Measurements from ENCODE around the gene SERPINB6.
"Not testable (repeated sequence)": the region's sequence is repeated elsewhere in the genome, so short reads cannot be mapped to it uniquely, and the experiment has no call there.

Gene SERPINB6

DNA sequence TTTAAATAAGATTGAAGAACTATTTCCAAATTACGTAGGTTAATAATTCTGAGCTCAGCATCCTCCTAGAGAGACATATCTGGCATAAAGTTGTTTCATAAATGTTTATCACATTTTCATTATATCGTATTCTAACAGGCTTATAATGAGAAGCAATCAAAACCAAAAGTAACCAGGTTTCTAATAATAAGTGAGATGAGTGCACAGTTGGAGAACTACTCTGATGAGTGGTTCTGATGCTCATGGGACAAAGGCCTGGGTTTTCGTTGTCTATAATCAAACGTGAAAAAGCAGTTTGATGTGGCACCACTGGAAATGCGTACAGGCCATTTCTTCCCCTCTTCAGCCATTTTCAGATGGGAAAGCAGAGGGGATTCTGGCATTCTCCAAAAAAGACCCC lies 4.7 kb upstream of the SERPINB6 start:
- DNase-seq: no peak

DNA sequence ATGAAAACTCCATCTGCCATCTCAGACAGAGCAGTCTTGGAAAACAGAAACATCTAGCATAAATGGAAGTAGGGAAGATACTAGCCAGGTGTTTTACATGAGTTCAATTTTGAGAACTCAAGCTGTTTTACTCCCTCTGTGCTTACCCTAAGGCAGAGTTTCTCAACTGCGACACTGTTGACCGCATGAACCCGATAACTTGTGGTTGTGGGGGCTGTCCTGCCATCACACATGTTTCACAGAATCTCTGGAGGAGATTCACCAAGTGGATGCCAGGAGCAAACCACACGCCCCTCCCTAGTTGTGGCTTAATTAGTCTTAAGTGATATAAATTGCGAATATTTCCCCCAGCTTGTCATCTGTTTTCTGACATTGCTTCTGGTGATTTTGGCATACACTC lies 2.3 kb upstream of the SERPINB6 start:
- DNase-seq: no peak

DNA sequence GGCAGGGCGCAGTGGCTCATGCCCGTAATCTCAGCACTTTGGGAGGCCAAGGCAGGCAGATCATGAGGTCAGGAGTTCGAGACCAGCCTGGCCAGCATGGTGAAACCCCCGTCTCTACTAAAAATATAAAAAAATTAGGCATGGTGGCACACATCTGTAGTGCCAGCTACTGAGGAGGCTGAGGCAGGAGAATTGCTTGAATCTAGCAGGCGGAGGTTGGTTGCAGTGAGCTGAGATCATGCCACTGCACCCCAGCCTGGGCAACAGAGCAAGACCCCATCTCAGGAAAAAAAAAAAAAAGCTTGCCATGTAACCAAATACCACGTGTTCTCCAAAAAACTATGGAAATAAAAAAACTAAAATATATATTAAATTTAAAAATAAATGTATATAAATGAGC lies 1.8 kb upstream of the SERPINB6 start:
- not testable (repeated sequence) for DNase-seq

DNA sequence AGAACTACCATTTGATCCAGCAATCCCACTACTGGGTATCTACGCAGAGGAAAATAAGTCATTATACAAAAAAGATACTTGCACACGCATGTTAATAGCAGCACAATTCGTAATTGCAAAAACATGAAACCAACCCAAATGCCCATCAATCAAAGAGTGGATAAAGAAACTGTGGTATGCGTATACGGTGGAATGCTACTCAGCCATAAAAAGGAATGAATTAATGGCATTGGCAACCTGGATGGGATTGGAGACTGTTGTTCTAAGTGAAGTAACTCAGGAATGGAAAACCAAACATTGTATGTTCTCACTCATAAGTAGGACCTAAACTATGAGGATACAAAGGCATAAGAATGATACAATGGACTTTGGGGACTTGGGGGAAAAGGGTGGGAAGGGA lies 1.3 kb upstream of the SERPINB6 start:
- DNase-seq: not testable (repeated sequence)

DNA sequence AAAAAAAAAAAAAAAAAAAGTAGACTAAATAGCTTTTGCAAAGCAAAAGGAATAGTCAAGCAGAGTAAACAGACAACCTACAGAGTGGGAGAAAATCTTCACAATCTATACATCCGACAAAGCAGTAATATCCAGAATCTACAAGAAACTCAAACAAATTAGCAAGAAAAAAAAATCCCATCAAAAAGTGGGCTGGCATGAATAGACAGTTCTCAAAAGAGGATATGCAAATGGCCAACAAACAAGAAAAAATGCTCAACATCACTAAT lies 786 bp upstream of the SERPINB6 start:
- not testable (repeated sequence) for DNase-seq

DNA sequence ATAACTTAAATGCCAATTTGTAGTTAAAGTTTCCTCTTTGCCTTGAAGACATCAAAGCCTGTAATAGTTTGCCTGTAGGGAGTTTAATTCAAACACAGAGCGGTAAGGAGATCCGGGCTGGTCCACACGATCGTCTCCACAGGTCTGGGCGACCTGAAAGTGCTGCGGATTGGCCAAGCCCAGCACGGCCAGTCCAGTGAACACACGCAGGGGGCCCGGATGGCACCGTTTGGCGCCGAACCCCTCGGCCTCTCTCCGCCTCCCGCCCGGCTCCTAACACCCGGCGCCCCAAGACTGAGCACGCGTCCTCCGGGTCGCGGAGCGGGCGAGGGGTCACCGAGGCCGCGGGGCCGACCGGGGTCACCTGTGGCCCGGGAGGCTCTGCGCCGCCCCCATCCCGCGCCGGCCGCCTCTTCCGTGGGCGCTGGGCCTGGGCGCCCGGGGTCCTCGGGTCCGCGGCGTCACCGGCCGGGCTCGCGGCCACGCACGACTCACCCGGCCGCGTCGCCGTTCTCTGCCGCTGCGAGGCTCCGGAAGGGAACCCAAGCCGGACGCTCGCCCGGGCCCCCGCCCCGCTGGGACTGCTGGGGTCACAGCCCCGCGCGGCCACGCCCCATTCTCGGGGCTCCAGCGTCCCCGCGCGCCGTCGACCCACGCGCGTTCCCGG lies 481 bp downstream of the SERPINB6 start:
- DNase-seq: no peak

DNA sequence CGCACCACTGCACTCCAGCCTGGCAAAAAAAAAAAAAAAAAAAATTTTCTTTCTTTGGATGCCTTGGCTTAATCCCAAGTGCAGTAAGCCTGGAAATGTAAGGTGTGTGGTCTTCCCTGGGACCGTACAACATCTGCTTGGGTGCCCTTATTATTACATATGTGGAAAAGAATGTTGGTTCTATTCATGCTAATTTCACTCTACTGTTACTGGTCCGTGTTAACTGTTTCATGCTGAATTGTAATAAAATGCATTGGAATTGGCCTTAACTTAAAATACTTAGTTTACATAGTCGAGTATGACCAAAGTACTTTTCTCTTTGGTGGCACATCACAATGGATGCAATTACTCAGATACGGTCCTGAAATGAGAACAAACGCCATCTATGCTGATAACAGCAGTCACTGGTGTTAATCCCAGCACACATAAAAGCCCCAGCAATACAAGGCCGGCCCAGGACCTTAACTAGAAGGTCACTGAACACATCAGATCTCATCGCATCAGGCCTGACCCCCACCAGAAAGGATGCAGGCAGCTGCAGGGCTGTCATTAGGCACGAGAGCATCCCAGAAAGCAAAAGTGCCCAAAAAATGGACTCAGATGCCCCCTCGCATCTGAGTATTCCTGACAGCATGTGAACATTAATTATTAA lies 1.2 kb downstream of the SERPINB6 start:
- no peak for DNase-seq

DNA sequence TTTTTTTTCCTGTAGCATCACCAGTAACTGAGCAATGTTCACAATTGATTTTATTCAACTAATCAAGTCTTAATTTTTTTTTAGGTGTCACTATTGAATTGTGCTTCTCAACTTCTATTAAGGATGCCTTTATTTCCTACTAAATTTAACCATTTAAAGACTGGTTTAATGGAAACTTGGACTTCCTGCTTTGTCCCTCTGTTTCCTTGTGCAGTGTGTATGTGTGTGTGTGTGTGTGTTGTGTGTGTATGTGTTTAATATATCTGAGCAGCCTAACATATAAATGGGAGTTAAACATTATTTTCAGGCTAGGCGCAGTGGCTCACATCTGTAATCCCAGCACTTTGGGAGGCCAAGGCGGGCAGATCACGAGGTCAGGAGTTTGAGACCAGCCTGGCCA lies 1.8 kb downstream of the SERPINB6 start:
- no peak for DNase-seq

DNA sequence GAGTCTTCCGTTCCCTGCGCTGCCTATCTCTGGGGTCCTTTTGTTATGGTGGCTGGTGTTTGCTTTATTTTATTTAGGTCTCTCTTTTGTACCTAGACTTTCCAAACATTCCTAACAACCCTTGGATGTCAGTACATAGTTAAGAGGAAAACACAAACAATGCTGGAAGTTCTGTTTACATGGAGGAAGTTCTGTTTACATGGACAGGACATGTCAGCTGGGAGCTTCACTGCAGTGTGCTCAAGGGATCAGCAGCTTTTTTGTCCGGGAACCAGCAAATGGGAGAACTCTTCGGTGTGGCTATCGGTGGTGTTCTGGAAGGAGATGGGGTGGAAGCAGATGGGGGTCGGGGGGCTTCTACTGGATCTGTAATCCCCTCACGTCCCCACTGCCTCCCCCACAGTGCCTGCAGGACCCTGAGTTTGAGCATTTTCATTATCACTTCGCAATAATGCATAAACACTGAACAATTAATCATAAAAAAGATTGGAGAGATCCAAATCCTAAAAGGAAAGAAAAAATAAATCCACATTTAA lies 2.7 kb downstream of the SERPINB6 start:
- no peak for DNase-seq

DNA sequence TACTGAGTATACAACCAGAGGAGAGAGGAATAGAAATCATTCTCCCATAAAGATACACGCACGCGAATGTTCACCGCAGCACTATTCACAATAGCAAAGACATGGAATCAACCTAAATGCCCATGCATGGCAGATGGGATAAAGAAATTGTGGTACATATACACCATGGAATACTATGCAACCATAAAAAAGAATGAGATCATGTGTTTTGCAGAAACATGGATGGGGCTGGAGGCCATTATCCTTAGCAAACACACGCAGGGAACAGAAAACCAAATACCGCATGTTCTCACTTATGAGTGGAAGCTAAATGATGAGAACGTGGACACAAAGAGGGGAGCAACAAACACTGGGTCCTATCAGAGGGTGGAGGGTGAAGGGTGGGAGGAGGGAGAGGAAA lies 3.4 kb downstream of the SERPINB6 start:
- no peak for DNase-seq

DNA sequence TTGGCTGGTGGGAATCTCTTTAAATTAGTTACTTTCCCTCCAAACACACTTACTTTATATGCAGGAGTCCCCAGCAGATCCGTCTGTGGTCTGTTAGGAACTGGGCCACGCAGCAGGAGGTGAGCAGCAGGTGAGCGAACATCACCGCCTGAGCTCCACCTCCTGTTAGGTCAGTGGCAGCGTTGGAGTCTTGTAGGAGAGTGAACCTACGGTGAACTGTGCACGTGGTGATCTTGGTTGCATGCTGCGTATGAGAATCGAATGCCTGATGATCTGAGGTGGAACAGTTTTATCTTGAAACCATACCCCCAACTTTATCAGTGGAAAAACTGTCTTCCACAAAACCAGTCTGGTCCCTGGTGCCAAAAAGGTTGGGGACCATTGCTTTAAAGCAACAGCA lies 5.0 kb downstream of the SERPINB6 start:
- DNase-seq: no peak

DNA sequence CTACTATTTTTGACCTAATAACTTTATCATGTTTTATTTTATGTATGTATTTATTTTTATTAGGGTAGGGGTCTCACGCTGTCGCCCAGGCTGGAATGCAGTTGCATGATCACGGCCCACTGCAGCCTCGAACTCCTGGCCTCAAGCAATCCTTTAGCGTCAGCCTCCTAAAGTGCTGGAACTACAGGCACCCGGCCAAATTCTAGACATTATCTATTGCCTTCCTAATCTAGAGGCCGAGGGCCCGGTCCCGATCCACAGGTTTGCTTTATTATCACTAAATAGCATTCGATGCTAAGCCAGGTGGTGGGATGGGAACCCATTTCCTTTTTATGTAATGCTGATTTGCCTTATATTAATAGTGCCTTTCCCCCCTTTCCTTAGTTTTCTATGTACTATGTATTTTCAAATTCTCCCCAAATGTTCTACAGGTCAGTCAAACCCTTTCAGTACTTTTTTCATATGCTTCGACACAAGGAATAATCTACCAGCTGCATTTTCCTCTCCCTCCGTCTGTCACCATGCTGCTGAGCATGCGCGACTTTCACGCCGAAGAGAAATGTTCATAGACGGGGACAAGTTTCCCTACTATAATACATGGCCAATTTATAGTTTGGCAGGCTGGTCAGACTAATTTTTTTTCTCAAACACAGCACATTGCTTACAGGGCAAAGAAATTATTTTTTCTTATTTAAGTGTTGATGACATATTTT lies 6.4 kb downstream of the SERPINB6 start:
- DNase-seq: no peak

DNA sequence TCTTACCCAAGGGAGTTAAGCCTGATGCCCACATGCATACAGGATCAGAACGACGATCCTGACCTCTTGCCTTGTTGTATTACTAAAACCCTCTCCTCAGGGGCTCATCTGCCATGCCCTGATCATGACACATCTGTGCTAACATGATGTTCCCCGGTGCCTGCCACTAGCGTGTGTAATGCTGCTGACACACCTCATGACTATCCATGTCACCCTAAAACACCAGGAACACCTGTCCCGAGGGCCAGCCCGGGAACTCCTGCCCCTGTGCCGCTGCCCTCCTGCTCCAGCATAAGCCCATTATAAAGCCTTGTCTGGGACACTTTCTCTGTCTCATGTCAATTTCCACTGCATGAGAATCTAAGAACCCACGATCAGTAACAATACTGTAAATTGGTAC lies 7.6 kb downstream of the SERPINB6 start:
- no peak for DNase-seq

DNA sequence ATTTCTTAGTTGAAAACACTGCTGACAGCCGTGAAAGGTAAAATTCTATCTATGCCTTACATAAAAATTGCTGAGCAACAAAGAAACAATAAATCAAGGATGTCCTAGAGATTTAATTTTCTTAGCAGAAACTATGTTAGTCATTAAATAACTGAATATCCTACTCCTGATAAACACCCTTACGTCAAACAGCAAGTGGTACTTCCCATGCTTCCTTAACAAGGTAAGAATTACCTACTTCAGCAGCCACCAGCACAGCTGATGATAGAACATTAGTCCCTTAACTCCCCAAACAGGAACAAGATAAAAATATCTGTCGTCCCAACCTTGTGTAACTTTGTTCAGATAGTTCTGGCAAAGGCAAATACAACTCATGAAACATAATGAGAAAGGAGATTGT lies 8.7 kb downstream of the SERPINB6 start:
- DNase-seq: no peak

DNA sequence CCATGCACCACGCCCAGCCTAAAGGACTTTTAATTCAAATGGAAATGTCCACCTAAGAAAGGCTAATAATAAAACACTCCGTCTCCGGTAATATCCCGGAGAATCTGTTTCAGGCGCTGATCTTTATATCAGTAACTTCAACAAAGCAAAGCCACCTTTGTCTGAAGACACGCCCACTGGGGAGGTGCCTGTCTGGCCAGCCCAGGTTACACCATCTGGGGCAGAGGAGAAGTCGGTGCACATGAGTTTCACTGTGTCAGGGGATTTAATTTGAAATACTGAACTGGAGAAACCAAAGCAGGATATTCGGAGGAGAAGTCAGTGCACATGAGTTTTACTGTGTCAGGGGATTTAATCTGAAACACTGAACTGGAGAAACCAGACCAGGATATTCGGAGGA lies 9.4 kb downstream of the SERPINB6 start:
- no peak for DNase-seq

DNA sequence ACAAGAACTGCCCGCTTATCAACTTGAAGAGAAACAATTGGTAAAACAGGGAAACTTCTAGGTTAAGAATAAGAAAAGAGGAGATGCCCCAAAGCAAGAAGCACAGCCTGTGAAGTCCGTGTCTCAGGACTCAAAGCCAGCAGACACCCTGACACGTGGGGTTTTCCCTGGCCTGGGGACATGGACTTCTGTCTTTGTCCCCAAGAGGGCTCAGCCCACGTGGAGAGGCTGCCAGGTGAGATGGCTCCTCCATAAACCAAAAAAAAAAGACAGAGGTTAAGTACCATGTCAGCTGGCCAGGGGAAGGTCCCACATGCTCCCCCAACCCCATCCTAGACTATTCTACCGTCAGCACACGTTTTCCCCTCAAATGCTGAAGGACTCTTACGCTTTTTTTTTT lies 9.9 kb downstream of the SERPINB6 start:
- no peak for DNase-seq

DNA sequence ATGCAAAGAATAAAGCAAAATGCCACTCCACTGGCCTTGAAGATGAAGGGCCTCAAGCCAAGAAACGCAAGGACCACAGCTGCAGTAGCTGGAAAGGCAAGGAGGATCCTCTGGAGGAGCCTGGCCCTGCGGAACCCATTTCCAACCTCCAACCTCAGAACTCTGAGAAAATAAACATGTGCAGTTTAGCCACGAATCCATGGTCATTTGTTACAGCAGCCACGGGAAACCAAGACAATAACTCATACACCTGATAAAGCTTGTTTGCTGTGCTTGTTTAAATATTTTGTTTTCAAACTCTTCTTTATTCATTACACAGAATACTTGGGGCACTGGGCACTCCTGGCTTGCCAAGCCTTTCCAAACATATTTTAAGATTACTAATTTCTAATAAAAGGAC lies 10.4 kb downstream of the SERPINB6 start:
- DNase-seq: no peak

DNA sequence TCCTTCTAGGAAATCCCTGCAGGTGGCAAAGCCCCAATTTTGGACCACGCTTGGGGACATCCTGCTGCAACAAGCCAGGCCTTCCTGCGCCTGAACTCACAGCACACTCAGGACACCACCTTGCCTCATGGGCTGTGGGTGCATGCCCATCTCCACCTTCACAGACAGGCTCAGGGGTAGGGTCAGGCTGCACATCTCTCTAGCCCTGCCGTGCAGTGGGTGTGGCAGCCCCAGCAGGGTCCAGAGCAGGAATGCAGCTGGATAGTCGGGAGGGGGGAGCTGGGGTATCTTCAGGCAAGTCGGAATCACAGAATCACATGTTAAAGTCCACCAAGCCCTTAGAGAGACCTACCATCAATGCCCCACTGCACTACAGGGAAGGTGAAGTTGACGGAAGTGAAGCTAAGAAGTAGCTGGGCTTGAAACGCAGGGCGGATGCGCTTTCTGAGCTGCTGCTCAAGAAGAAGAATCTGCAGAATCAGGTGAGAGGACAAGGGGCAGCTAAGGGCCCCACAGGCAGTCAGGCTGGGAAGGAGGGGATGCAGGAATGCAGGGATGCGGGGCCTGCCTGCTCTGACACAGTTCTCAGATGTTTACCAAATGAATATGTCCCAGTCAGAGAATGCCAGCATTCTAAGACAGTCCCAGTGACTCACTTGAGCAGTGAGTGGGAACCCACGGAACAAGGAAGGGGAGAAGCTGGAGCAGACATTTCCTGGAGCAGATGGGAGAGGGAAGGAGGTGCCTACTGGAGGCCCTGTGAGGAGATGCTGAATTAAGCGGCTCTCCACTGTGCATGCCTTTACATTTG lies 11.3 kb downstream of the SERPINB6 start:
- no peak for DNase-seq

DNA sequence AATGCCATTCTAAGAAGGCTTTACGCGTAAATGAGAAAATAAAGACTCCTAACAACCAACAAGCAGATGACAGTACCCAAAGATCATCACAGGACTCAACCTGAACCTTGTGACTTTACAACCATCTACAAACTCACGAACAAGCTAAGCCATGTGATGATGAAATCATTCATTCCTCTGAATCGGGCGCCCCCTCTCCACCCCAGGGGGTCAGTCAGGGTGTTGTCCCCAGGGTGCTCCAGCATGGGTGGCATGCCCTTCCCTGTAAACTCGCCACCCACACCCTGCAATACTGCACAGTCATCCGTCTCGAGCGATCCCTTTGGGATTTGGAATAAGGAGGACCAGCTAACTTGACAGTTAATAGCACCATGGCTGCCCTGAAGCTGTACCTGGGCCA lies 12.6 kb downstream of the SERPINB6 start:
- no peak for DNase-seq

DNA sequence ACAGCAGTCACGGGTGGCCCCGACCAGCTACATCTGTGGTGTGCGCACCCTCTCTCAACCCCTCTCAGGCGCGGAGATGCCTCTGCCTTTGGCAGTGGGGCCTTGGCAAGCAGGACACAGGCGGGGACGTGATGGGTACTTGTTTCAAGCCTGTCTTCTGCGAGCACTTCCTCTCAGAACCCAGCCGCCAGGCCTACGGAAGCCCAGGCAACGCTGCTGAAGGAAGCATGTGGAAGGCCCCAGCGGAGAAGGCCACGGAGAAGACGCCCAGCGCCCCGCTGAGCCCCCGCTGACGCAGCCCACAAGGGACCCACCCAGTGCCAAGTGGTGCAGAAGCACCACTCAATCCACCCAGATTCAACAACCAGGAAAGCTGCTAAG lies 13.0 kb downstream of the SERPINB6 start:
- DNase-seq: no peak

DNA sequence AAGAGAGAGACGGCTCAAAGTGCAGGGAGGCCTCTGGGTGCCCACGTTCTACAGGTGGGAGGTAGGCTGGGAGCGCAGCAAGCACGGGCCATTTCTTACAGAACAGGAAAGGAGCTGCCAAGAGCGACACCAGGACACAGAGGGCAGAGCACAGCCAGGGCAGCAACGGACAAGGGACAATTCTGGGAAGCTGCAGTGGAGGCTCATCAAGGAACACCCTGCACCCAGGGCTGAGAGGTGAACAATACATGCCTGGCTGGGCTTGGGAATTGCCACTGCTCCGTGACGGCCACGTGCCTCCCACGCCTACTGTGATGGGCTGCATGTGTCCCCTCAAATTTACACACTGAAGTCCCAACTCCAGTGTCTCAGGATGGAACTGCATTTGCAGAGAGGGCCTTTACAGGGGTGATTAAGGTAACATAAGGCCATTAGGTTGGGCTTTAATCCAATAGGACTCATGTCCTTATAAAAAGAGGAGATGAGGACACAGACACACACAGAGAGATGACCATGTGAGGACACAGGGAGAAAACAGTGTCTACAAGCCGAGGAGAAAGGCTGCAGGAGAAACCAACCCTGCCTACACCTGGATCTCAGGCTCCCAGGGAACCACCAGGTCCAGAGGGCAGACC lies 13.6 kb downstream of the SERPINB6 start:
- DNase-seq: no peak

DNA sequence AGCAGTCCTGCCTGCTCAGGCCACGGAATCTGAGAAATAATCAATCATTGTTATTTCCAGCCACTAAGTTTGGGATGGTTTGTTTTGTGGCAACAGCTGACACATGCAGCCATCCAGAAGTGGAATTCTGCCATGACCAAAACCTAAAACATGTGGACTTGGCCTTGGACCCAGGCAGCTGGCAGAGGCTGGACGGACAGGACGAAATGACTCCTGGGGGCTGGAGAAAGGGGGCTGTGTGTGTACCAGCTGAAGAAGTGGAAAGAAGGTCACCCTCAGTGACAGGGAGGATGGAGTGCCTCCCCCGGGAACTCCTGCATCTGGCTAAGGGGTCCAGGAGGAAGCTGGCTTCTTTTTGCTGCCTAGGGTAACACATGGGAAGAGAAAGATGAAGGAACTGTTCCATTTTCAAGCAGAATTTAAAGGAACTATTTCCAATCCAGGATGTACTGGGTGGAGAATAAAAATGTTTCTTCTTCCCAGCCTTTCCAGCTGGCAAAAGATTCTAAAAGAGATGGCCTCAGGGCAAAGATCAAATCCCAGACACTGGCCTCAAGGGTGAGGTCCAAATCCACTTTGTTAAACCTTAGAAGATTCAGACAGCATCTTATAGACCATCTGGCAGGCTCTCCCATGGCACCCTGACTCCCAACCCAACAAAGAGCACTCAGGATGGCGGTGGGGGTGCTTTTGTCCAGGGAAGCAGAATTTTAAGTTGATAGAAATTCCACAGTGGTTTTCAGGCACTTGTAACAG lies 14.3 kb downstream of the SERPINB6 start:
- DNase-seq: no peak
